Activated CD4-positive, alpha-beta T cell treated with anti-CD3 and anti-CD28 coated beads, Interleukin-2, amount 10 ng/mL, durations not matched to agents 24 days and 14 days (primary cell): ENCODE data around the gene GPS1. TPM values are rescaled to one million over a fixed set of nuclear protein-coding genes. Genes with fewer than 3 reads are reported as not detected.

Experiments
- DNase-seq: peaks from one replicate; pipeline ENCODE4 v3.0.0; 2022
- H3K27ac Mint-ChIP-seq: one replicate; pipeline ENCODE4 v1.8.0; 2022; ENCODE audit warnings: mild to moderate bottlenecking, mixed read lengths
- H3K27me3 Mint-ChIP-seq: one replicate; pipeline ENCODE4 v1.8.0; 2022; ENCODE audit warnings: mixed read lengths
- H3K36me3 Mint-ChIP-seq: one replicate; pipeline ENCODE4 v1.8.0; 2022; ENCODE audit warnings: low read depth, mild to moderate bottlenecking, mixed read lengths
- H3K4me1 Mint-ChIP-seq: one replicate; pipeline ENCODE4 v1.8.0; 2021; ENCODE audit warnings: mixed read lengths
- H3K4me3 Mint-ChIP-seq: one replicate; pipeline ENCODE4 v1.8.0; 2022; ENCODE audit warnings: mild to moderate bottlenecking, moderate library complexity, mixed read lengths
- H3K9me3 Mint-ChIP-seq: one replicate; pipeline ENCODE4 v1.8.0; 2021; ENCODE audit warnings: mixed read lengths
- intact Hi-C: fragments of 100-400 bp; cut with micrococcal nuclease; formaldehyde crosslinking; loops from one replicate; pipeline ENCODE4 v1.15.1; 2023
- total RNA-seq: library from RNA; stranded (reverse); gene quantifications from 2 replicates; pipeline ENCODE4 v1.2.3, GENCODE V29; 2022

GPS1 gene
- total RNA-seq = 117 and 118 TPM in 2 replicates

GRCh38 chr17:82051776-82052637, at the start of gene GPS1, which contains the start of gene RFNG:
TSS of gene GPS1 (plus strand) at chr17:82051898. CDS start at chr17:82051932, 34 bp downstream.
TSS of gene RFNG (minus strand) at chr17:82051811. CDS start at chr17:82051766, 45 bp downstream.
- intact Hi-C loops = loop anchor here (1.0 to 2.0 kb wide), 2 partner anchors 14 to 15 kb away; partner anchors contain the start of gene DCXR
- Mint-ChIP-seq H3K27ac (peak within 1 kb of the TSS; percentile 91), H3K4me3 (peak within 1 kb of the TSS; percentile 90), H3K36me3 (peaks cover 14% of the 10 kb centered on the region), H3K4me1 (peaks cover 16% of the 10 kb centered on the region), H3K9me3 (no peaks in the 10 kb centered on the region), H3K27me3 (no peaks in the 10 kb centered on the region)
- DNase-seq = peak; percentile 95

GRCh38 chr17:82003411-82004381, 48.0 kb upstream of the GPS1 start:
- no peaks in the 10 kb centered on the region for H3K4me1 Mint-ChIP-seq
- H3K9me3 Mint-ChIP-seq = no peaks in the 10 kb centered on the region
- H3K36me3 Mint-ChIP-seq = no peaks in the 10 kb centered on the region
- no peaks in the 10 kb centered on the region for H3K27me3 Mint-ChIP-seq
- no peak overlapping the region for H3K27ac Mint-ChIP-seq
- H3K4me3 Mint-ChIP-seq = no peak overlapping the region
- intact Hi-C loops = no loop called here
- no peak for DNase-seq

- Mint-ChIP-seq H3K9me3 (no peaks in the 10 kb centered on the region), H3K4me3 (no peak overlapping the region), H3K4me1 (no peaks in the 10 kb centered on the region), H3K27me3 (no peaks in the 10 kb centered on the region), H3K27ac (no peak overlapping the region), H3K36me3 (no peaks in the 10 kb centered on the region)
- intact Hi-C loops = no loop called here
- DNase-seq = no peak
These were observed 46.9 kb upstream of the GPS1 start for GRCh38 chr17:82004517-82005455.

GRCh38 chr17:82005701-82006348, 45.9 kb upstream of the GPS1 start:
- Mint-ChIP-seq H3K9me3 (no peaks in the 10 kb centered on the region), H3K27me3 (no peaks in the 10 kb centered on the region), H3K4me3 (no peak overlapping the region), H3K4me1 (no peaks in the 10 kb centered on the region), H3K27ac (no peak overlapping the region), H3K36me3 (no peaks in the 10 kb centered on the region)
- intact Hi-C loops = no loop called here
- no peak for DNase-seq

GRCh38 chr17:82006468-82007227, 45.0 kb upstream of the GPS1 start:
- intact Hi-C loops = no loop called here
- DNase-seq = no peak
- H3K27ac Mint-ChIP-seq = no peak overlapping the region
- H3K27me3 Mint-ChIP-seq = no peaks in the 10 kb centered on the region
- no peaks in the 10 kb centered on the region for H3K36me3 Mint-ChIP-seq
- H3K9me3 Mint-ChIP-seq = no peaks in the 10 kb centered on the region
- H3K4me1 Mint-ChIP-seq = no peaks in the 10 kb centered on the region
- H3K4me3 Mint-ChIP-seq = no peak overlapping the region

GRCh38 chr17:82007228-82007494, 44.5 kb upstream of the GPS1 start:
- DNase-seq = no peak
- Mint-ChIP-seq H3K4me1 (no peaks in the 10 kb centered on the region), H3K4me3 (no peak overlapping the region), H3K36me3 (no peaks in the 10 kb centered on the region), H3K27me3 (no peaks in the 10 kb centered on the region), H3K27ac (no peak overlapping the region), H3K9me3 (no peaks in the 10 kb centered on the region)
- intact Hi-C loops = no loop called here

- Mint-ChIP-seq H3K27me3 (no peaks in the 10 kb centered on the region), H3K27ac (no peak overlapping the region), H3K4me1 (no peaks in the 10 kb centered on the region), H3K36me3 (no peaks in the 10 kb centered on the region), H3K9me3 (no peaks in the 10 kb centered on the region), H3K4me3 (no peak overlapping the region)
- intact Hi-C loops = no loop called here
- no peak for DNase-seq
These were observed 44.0 kb upstream of the GPS1 start for GRCh38 chr17:82007495-82008257.

- intact Hi-C loops = no loop called here
- H3K27me3 Mint-ChIP-seq = no peaks in the 10 kb centered on the region
- H3K27ac Mint-ChIP-seq = no peak overlapping the region
- no peak for DNase-seq
- no peaks in the 10 kb centered on the region for H3K36me3 Mint-ChIP-seq
- H3K4me1 Mint-ChIP-seq = no peaks in the 10 kb centered on the region
- no peaks in the 10 kb centered on the region for H3K9me3 Mint-ChIP-seq
- no peak overlapping the region for H3K4me3 Mint-ChIP-seq
These were observed 43.3 kb upstream of the GPS1 start for GRCh38 chr17:82008258-82008940.

GRCh38 chr17:82008941-82009405, 42.7 kb upstream of the GPS1 start:
- Mint-ChIP-seq H3K9me3 (no peaks in the 10 kb centered on the region), H3K4me3 (no peak overlapping the region), H3K27ac (no peak overlapping the region), H3K27me3 (no peaks in the 10 kb centered on the region), H3K4me1 (no peaks in the 10 kb centered on the region), H3K36me3 (no peaks in the 10 kb centered on the region)
- no peak for DNase-seq
- intact Hi-C loops = no loop called here

GRCh38 chr17:82009413-82009812, 42.3 kb upstream of the GPS1 start:
- H3K27me3 Mint-ChIP-seq = no peaks in the 10 kb centered on the region
- no peak for DNase-seq
- intact Hi-C loops = no loop called here
- no peaks in the 10 kb centered on the region for H3K36me3 Mint-ChIP-seq
- no peaks in the 10 kb centered on the region for H3K9me3 Mint-ChIP-seq
- no peak overlapping the region for H3K4me3 Mint-ChIP-seq
- H3K27ac Mint-ChIP-seq = no peak overlapping the region
- no peaks in the 10 kb centered on the region for H3K4me1 Mint-ChIP-seq

GRCh38 chr17:82010575-82011525, 40.8 kb upstream of the GPS1 start:
- no peak for DNase-seq
- Mint-ChIP-seq H3K9me3 (no peaks in the 10 kb centered on the region), H3K36me3 (no peaks in the 10 kb centered on the region), H3K27ac (no peak overlapping the region), H3K27me3 (no peaks in the 10 kb centered on the region), H3K4me3 (no peak overlapping the region), H3K4me1 (no peaks in the 10 kb centered on the region)
- intact Hi-C loops = no loop called here
